ENCODE results near the gene RASIP1.
"Not testable (repeated sequence)": the region's sequence is repeated elsewhere in the genome, so short reads cannot be mapped to it uniquely, and the experiment has no call there.

RASIP1 gene, protein sequence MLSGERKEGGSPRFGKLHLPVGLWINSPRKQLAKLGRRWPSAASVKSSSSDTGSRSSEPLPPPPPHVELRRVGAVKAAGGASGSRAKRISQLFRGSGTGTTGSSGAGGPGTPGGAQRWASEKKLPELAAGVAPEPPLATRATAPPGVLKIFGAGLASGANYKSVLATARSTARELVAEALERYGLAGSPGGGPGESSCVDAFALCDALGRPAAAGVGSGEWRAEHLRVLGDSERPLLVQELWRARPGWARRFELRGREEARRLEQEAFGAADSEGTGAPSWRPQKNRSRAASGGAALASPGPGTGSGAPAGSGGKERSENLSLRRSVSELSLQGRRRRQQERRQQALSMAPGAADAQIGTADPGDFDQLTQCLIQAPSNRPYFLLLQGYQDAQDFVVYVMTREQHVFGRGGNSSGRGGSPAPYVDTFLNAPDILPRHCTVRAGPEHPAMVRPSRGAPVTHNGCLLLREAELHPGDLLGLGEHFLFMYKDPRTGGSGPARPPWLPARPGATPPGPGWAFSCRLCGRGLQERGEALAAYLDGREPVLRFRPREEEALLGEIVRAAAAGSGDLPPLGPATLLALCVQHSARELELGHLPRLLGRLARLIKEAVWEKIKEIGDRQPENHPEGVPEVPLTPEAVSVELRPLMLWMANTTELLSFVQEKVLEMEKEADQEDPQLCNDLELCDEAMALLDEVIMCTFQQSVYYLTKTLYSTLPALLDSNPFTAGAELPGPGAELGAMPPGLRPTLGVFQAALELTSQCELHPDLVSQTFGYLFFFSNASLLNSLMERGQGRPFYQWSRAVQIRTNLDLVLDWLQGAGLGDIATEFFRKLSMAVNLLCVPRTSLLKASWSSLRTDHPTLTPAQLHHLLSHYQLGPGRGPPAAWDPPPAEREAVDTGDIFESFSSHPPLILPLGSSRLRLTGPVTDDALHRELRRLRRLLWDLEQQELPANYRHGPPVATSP

GRCh38 chr19:48740164-48740972 lies at the start of gene RASIP1:
Gene RASIP1 (minus strand): TSS chr19:48740610. CDS start chr19:48740282, 328 bp downstream.
- peak within 1 kb of the TSS; percentile 82 for H3K27ac ChIP-seq
- TF ChIP-seq ZFX (IDR thresholded peaks at IDR 0.05; ENCODE audit: borderline replicate concordance): no peak
- TF ChIP-seq, protein P1, sequence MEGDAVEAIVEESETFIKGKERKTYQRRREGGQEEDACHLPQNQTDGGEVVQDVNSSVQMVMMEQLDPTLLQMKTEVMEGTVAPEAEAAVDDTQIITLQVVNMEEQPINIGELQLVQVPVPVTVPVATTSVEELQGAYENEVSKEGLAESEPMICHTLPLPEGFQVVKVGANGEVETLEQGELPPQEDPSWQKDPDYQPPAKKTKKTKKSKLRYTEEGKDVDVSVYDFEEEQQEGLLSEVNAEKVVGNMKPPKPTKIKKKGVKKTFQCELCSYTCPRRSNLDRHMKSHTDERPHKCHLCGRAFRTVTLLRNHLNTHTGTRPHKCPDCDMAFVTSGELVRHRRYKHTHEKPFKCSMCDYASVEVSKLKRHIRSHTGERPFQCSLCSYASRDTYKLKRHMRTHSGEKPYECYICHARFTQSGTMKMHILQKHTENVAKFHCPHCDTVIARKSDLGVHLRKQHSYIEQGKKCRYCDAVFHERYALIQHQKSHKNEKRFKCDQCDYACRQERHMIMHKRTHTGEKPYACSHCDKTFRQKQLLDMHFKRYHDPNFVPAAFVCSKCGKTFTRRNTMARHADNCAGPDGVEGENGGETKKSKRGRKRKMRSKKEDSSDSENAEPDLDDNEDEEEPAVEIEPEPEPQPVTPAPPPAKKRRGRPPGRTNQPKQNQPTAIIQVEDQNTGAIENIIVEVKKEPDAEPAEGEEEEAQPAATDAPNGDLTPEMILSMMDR (IDR thresholded peaks at IDR 0.05): no peak

DNA sequence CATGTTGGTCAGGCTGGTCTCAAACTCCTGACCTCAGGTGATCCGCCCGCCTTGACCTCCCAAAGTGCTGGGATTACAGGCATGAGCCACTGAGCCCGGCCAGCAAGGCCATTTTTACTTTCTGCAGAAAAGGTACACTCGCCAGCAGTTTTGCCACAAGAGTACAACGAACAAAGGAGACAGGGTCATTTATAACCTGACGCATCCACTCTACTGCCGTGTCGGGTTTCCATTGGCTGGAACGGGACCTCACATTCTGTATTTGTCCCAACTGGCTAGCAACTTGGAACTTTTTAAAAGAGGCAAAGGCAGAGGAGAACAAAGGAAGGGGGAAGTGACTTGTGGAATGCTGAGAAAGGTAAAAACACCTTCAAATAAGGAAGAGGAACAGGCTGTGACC lies 46.9 kb upstream of the RASIP1 start:
- H3K27ac ChIP-seq: not testable (repeated sequence)

GRCh38 chr19:48786422-48786821 lies 46.0 kb upstream of the RASIP1 start:
- H3K27ac ChIP-seq: not testable (repeated sequence)

DNA sequence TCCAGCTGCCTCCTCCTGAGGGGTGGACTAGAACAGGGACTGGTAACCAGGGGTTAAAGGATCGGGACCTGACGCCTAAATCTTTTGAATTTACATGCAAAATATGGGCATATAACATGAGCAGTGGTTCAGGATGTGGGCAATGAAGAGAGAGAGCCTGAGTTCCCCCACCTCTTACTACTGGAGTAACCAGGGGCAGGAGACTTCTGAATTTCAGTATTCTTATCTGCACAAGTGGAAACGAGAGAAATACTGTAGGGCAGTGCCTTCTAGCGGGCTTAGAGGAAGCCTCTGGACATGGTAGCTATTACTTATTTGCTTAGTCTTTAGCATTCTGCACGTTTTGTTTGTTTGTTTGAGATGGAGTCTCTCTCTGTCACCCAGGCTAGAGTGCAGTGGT lies 44.1 kb upstream of the RASIP1 start:
- H3K27ac ChIP-seq: no peak overlapping the region
- no peak for TF ChIP-seq ZFX (IDR thresholded peaks at IDR 0.05; ENCODE audit: borderline replicate concordance)
- TF ChIP-seq, protein P1 (IDR thresholded peaks at IDR 0.05): peak; percentile 34

DNA sequence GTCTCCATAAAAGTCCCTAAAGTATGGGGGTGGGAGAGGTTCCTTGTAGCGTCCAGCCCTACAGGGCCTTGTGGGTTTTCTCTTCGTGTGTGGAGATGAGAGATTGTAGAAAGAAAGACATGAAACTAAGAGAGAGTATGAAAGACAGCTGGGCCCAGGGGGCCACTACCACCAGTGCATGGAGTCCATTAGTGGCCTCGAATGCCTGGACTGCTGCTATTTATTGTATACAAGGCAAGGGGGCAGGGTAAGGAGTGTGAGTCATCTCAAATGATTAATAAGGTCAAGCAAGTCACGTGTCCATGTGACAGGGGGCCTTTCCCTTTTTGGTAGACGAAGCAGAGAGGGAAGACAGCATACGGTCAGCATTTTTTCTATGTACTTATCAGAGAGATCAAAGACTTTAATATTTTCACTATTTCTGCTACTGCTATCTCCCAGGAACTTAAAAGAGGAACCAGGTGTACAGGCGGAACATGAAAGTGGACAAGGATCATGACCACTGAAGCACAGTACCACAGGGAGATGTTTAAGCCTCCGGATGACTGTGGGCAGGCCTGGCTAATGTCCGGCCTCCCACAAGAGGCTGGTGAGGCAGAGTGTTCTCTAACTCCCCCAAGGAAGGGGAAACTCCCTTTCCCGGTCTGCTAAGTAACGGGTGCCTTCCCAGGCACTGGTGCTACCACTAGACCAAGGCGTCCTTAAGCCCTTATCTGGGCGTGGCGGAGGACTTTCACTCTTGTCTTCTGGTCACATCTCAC lies 40.4 kb upstream of the RASIP1 start:
- TF ChIP-seq, protein P1 (IDR thresholded peaks at IDR 0.05): no peak
- no peak for TF ChIP-seq ZFX (IDR thresholded peaks at IDR 0.05; ENCODE audit: borderline replicate concordance)
- no peak overlapping the region for H3K27ac ChIP-seq

DNA sequence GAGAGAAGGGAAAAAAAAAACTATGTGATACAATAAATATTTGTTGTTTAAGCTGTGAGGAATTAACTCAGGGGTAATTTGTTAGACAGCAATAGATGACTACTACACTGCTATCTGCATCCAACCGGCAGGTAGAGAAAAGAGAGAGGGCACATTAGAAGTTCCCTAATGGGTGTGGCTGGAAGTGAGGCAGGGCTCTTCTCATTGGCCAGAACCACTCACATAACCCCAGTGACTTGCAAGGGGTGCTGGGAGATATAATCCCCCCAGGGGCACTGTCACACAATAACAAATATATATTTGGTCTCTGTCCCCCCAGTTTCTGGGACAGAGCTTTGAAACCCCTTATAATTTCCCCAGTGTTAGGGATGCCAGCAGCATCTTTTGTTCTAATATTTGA lies 39.2 kb upstream of the RASIP1 start:
- TF ChIP-seq, protein P1 (IDR thresholded peaks at IDR 0.05): no peak
- no peak for TF ChIP-seq ZFX (IDR thresholded peaks at IDR 0.05; ENCODE audit: borderline replicate concordance)
- no peak overlapping the region for H3K27ac ChIP-seq

- no peak for TF ChIP-seq ZFX (IDR thresholded peaks at IDR 0.05; ENCODE audit: borderline replicate concordance)
- TF ChIP-seq, protein P1 (IDR thresholded peaks at IDR 0.05): no peak
- H3K27ac ChIP-seq: no peak overlapping the region
Observed at GRCh38 chr19:48777720-48778119, 37.3 kb upstream of the RASIP1 start.

Data from 22Rv1 (cell line).